Inferior parietal cortex (tissue), 1 donor: Measurements from ENCODE around the gene BTRC.
A peak's percentile ranks its signal among the peaks of the same experiment; 100 is the strongest.
"Not testable (repeated sequence)": the region's sequence is repeated elsewhere in the genome, so short reads cannot be mapped to it uniquely, and the experiment has no call there.

Experiments used
- DNase-seq: peaks from one replicate; pipeline ENCODE4 v3.0.0-alpha.2; 2016; ENCODE audit errors: extremely low spot score

The BTRC gene

DNA sequence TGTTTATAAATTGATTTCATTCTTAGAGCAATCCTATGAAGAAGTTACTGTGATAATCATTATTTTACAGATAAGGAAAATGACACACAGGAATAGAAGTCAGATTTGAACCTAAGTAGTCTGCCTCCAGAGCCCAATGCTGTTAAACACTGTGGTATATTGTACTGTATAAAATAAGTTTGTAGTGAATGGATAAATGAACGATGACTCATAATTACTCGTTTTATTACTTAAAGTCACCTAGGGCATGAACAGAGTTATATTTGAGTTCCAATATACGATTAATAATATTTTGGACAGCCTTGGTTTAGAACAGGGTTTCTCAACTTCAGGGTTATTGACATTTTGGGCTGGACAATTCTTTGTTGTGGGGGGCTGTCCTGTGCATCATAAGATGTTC, 7.8 kb upstream of the BTRC start:
- no peak for DNase-seq

DNA sequence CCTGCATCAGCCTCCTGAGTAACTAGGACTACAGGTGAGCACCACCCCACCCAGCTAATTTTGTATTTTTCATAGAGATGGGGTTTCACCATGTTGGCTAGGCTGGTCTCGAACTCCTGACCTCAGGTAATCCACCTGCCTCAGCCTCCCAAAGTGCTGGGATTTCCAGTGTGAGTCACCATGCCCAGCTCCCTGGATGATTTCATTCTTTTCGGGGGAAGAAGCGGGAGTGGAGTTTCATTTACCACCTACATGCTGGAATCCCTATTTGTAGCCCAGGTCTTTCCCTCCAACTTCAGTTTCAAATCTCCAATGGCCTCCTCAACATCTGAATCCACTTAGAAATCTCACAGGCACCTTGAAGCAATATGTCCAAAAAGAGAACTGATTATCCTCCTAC, 2.9 kb upstream of the BTRC start:
- no peak for DNase-seq

DNA sequence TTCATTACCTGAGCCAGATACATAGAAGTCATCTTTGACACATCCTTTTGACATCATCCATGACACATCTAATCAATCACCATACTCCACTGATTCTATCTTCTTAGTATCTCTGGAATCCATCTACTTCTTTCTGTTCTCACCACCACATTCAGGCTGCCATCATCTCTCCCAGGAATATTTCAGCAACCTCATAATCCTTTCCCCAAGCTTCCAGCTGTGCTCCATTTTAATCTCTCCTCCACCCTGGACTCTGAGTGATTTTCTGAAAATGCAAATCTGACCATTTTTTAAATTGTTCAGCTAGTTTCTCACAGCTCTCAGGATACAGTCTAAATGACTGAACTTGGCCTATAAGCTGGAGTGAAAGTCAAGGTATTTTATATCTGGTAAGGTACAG, 2.5 kb upstream of the BTRC start:
- DNase-seq = no peak

DNA sequence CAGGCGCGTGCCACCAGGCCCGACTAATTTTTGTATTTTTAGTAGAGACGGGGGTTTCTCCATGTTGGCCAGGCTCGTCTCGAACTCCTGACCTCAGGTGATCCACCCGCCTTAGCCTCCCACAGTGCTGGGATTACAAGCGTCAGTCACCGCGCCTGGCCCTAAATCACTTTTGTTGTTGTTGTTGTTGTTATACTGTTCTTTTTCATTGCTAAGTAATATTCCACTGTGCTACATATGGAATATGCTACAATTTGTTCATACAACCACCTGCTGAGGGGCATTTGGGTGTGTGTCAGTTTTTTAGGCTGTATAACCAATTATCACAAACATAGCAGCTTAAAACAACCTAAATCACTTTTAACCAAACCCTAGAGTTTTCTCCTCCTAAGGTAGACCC, 1.1 kb upstream of the BTRC start:
- DNase-seq = not testable (repeated sequence)

DNA sequence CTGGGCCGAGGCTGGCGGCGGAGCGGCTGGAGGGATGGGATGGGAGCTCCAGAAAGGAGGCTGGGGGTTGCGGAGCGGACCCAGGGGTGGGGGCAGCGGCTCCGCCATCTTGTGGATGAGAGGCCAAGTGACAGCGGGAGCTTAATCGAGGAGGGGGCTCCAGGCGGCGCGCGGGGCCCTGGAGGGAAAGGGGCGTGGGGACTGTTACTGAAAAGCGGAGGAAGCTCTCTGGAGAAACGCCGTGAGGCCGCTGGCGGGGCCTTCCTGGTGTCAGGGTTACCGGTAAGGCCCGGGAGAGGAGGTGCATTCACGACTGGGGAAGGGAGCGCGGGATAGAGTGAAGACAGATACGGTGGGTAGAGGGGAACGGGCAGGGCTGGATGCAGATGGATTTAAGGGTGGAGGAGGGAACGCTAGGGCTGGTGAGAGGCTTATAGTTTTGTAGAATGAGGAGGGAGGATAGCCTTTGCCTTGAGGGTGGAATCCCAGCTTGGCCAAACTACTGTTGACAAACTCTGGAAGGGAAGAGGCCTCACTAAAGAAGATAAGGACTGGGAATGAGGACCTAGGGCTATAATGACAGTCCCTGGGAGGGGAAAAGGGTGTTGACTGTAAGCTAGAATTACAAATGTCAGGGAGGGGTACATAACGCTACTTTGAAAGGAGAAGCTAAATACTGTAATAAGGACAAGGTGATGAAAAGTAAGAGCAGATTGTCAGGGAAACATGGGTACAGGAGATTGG, 535 bp downstream of the BTRC start:
- DNase-seq = peak; percentile 9

DNA sequence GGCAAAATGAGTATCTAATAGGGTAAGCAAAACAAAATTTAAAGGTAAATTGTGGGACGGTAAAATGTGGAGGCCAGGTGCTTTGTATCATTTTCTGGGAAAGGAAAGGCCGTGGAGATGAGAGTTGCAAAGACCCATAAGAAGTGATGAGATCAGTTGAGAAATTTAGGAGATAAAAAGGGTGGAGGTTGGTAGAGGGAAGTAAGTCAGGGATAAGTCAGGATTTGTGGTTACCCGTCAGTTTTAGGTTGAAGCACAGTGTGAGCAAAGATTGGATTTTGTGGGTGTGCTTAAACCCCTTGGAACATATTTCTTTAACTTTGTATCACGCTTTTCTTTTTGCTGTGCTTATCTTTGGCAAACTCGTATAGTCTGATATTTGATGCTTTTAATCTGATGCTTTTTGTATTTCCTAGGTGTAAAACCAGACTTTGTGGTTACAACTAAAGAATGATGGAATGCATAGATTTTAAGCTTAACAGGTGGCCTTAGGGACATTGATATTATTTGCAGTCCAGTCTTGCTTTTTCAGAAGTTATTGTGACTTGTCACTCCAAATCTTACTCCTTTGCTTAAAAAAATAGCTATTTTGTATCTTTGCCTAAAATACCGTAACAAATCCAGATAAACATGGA, 1.2 kb downstream of the BTRC start:
- DNase-seq = no peak

DNA sequence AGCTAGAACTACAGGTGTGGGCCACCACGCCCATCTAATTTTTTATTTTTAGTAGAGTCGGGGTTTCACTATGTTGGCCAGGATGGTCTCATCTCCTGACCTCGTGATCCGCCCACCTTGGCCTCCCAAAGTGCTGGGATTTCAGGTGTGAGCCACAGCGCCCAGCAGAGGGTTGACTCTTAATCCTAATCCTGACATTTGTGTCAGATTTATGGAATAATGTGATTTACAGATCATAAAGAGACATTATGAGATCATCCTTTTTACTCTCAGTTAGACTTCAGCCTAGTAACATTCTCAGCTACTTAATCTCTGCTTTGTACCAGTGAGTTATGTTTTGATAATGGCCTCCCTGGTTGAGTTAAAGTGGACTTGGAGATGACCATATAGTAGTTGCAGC, 2.2 kb downstream of the BTRC start:
- DNase-seq = no peak

DNA sequence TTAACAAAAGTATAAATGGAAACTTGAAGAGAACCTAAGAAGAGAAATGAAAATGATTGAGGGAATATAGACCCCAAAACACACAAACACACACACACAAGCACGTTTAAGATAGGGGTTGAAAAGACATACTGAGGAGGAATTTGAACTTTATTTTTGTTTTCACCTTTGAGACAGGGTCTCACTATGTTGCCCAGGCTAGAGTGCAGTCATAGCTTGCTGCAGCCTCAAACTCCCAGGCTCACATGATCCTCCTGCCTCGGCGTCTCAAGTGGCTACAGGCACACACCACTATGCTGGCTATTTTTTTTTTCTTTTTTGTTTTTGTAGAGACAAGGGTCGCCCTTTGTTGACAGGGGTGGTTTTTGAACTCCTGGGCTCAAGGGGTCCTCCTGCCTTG, 4.0 kb downstream of the BTRC start:
- no peak for DNase-seq

DNA sequence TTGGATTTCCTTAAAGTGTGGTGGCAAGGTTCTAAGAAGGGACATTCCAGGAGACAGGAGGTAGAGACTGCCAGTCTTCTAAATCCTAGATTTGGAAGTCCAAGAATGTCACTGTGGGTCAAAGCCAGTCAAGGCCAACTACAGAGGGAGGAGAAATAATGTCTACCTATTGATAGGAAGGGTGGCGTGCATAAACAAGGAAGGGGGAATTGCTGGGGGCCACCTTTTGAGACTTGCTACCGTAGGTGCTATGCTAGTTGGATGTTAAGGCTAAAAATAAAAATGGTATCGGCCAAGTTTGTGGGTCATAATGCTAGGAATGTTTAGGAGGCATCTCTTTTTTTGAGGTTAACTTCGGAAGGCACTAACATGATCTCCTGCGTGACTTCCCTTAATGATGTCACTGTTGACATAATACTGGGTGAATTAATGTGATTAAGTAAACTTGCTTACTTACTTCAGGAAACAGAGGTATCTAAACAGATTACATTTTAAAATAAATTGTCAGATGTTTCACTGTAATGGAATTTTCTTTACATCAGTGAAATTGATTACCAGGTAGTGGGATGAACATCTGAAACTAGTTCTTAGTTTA, 4.8 kb downstream of the BTRC start:
- no peak for DNase-seq

DNA sequence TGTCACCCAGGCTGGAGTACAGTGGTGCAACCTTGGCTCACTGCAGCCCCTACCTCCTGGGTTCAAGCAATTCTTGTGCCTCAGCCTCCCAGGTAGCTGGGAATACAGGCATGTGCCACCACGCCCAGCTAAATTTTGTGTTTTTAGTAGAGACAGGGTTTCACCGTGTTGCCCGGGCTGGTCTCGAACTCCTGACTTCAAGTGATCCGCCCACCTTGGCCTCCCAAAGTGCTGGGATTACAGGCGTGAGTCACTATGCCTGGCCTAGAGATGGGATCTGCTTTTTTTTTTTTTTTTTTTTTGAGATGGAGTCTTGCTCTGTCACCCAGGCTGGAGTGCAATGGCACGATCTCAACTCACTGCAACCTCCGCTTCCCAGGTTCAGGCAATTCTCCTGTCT, 6.1 kb downstream of the BTRC start:
- DNase-seq = not testable (repeated sequence)

DNA sequence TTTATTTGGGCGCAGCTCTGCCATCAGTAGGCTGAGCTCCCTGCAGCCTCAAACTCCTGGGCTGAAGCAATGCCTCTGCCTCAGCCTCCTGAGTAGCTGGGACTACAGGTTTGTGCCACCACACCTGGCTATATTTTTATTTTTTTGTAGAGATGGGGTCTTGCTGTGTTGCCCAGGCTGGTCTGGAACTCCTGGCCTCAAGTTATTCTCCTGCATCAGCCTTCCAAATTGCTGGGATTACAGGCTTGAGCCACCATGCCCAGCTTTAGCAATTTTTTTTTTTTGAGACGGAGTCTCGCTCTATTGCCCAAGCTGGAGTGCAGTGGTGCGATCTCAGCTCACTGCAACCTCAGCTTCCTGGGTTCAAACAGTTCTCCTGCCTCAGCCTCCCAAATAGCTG, 6.9 kb downstream of the BTRC start:
- not testable (repeated sequence) for DNase-seq

DNA sequence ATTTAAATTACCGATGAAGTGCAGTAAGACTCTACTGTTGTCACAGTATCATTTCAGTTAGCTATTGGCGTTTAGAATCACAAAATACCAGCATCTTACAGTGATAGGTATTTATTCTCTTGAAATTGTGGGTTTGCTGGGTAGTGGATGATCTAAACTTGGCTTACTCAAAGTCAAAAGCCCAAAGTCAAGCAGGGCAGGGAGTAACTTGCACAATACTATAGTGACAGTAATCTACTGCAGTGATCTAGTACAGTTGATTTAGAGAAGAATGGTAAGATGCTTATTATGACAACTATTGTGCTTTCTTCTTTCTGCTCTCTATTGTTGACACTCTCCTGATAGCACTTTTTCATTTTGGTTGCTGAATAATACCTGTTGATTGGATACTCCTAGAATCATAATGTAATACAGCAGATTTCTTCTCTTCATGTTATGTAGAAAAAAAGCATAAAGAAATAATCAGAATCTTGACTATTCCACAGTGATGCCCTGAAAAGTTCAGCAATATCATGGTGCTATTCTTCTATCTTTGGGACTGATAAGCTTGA, 10.0 kb downstream of the BTRC start:
- DNase-seq = no peak

DNA sequence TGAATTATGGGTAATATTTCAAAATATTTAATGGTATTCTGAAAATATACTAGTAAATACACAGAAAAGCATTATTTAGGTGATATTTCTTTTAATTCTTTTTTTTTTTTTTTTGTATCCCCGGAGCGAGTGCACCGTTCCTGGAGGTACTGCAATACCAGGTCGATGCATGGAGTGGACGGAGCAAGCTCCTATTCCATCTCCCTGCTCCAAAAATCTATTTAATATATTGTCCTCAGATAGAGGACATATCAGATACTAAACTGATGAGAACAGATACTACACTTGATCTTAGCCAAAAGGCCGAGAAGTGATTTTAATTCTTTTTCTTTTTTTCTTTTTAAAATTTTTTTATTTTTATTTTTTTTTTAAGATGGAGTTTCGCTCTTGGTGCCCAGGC, 10.8 kb downstream of the BTRC start:
- DNase-seq = no peak

DNA sequence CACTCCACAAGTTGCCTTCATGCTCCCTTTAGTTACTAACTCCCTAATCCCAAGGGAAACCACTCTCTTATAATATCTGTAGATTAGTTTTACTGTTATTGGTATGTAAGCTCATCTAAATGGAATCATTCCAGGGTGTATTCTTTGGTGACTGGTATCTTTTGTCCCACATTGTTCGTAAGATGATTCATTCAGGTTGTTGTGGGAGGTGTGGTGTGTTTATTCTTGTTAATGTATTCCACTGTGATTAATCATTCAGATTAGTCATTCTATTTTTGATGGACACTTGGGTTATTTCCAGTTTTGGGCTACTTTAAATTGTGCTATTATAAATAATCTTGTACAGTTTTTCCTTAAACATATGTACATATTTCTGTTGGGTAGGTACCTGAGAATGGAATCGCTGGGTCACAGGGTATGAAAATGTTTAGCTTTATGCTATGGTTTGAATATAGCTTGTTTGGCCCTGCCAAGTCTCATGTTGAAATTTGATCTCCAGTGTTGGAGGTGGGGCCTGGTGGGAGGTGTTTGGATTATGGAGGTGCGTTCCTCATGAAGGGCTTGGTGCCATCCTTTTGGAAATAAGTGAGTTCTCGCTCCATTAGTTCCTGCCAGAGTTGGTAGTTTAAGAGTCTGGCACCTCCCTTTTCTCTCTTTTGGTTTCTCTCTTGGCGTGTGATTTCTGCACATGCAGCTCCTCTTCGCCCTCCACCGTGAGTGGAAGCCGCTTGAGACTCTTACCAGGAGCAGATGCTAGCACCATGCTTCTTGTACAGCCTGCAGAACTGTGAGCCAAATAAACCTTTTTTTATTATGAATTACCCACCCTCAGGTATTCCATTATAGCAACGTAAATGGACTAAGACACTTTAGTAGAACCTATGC, 13.8 kb downstream of the BTRC start:
- peak; percentile 16 for DNase-seq

DNA sequence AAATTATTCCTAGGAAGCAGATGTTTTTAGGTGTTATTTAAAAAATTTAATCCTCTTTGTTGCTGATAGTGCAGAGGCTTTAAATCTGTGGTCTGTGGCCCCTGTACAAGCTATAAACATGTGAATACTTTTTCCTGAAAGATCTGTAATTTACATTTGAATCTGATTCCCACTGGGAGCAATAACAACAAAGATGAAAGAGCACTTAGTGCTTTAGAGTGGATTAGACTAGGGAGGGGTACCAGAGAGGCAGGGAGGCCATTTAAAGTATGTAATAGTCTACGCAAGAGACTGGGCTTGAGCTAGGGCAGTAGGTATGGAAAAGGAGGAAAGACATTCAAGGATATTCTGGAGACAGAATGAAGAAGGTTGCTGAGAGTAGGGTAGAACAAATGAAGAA, 19.1 kb downstream of the BTRC start:
- DNase-seq = no peak

DNA sequence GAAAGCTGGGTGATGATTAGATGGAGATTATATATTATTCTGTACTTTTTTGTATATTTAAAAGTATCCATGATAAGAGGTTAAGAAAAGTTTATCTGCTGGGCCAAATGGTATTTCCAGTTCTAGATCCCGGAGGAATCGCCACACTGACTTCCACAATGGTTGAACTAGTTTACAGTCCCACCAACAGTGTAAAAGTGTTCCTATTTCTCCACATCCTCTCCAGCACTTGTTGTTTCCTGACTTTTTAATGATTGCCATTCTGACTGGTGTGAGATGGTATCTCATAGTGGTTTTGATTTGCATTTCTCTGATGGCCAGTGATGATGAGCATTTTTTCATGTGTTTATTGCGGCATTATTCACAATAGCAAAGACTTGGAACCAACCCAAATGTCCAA, 20.0 kb downstream of the BTRC start:
- not testable (repeated sequence) for DNase-seq

DNA sequence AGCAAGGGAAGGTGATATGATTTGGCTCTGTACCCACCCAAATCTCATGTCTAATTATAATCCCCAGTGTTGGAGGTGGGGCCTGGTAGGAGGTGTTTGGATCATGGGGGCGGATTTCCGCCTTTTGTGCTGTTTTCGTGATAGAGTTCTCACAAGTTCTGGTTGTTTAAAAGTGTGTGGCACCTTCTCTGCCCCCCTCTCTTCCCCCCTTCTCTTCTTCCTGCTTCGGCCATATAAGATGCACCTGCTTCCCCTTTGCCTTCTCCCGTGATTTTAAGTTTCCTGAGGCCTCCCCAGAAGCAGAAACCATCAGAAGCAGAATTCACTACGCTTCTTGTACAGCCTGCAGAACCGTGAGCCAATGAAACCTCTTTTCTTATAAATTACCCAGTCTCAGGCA, 21.1 kb downstream of the BTRC start:
- DNase-seq = no peak

DNA sequence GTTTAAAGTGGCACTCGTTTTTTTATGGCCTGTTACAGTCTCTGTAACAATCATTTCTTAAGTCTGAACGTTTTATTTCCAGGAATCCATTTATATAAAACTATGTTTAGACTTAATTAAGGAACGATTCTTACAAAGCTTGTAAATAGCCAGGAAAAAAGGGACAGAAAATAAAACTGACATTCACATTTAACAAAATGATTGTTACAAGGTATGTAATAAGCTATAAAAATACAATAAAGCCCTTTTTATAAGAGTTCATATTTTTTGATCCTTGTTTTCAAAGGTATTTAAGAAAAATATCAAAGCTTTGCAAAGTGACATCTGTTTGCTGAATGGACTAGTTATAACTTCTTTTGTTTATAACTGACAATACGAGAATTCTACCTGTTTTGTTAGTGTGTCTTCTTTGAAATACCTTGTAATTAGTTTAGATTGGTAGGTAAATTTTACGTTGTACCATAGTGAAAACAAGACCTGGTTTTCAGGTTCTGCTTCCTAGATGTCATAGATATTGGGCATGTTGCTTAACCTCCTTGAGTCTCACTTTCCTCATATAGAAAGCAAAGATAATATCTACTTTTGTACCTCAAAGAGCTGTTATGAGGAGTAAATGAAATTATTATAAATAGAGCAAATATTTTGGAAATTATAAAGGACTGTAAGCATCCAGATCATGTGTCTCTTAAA, 25.8 kb downstream of the BTRC start:
- DNase-seq = no peak

DNA sequence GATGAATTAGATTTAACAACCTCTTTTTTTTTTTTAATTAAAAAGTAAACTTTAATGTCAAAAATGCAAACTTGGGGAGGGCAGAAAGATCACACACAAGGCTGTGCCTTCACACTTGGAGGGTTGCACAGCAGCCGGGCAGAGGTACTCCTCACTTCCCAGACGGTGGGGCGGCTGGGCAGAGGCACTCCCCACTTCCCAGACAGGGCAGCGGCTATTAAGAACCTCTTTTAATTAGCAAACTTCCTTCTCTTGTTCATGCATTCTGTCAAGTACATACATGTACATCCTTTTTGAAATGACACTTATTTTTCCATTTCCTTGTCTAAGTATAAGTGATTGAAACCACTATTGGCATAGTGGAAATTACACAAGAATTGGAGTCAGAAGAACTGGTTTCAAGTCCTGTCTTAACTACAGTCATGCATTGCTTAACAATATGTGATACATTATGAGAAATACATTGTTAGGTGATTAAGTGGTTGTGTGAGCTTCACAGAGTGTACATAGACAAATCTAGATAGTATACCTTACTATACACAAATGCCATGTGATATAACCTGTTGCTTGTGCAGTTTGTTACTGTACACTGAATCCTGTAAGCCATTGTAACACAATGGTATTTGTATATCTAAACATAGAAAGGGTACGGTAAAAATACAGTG, 26.5 kb downstream of the BTRC start:
- DNase-seq = no peak

DNA sequence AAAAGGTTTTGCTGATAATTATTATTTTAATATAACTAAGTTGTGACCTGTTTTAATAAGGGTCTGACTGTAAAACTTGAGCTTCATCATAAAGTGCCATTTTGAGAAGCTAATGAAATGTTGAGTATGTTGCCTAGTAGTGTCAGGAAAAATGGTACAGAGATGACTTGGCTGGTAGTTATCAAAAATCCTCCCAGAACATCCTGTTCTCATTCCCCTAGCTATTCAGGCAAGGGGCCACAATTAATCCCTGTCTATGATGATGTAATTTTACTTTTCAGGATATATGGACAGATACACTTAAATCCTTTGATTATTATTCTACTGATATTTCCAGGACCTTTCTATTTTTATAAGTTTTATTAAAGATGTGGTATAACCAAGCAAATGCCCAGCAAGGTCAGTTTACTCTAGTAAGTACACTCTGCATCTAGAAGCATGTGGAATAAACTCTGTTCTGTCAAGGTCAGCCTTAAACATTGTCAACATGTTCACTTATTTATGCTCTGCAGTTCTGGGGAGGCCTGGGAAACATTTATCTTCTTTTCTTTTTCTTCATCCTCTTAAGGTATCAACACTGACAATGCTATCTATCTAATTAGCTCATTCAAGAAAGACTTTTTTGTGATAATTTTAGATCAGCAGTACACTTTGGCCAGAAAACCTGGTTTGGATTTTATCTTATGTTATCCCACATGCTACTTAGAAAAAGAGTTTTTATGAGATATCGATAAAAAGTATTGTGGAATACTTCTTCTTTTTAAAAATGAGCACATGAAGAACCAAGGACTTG, 32.1 kb downstream of the BTRC start:
- no peak for DNase-seq
